Lower lobe of right lung (tissue), 2 donors: ENCODE measurements around the gene RPL15. TPM values are rescaled to one million over a fixed set of nuclear protein-coding genes. Genes with fewer than 3 reads are reported as not detected.

Source experiments
- ATAC-seq, 2 donors: fragments of 200-7000 bp; cut with Tn5 transposase; one replicate each; pipeline ENCODE4 v1.9.1; 2020 to 2022; ENCODE audit warnings: mild to moderate bottlenecking in 2 of 2, moderate library complexity in 2 of 2
- DNase-seq: peaks from one replicate; pipeline ENCODE4 v3.0.0-alpha.2; 2020
- H3K27ac ChIP-seq: fragments of 200-600 bp; one replicate; pipeline ENCODE4 v1.8.0; 2022
- H3K27me3 ChIP-seq: fragments of 200-600 bp; one replicate; pipeline ENCODE4 v1.8.0; 2022; ENCODE audit warnings: low read depth
- H3K36me3 ChIP-seq: fragments of 200-600 bp; one replicate; pipeline ENCODE4 v1.8.0; 2022; ENCODE audit warnings: mild to moderate bottlenecking
- H3K4me1 ChIP-seq: fragments of 200-600 bp; one replicate; pipeline ENCODE4 v1.8.0; 2022
- H3K4me3 ChIP-seq: fragments of 200-600 bp; one replicate; pipeline ENCODE4 v1.8.0; 2022; ENCODE audit warnings: mild to moderate bottlenecking
- H3K9me3 ChIP-seq: fragments of 200-600 bp; one replicate; pipeline ENCODE4 v1.8.0; 2022
- intact Hi-C: fragments of 100-400 bp; cut with DNase I; formaldehyde crosslinking; loops from one replicate; pipeline ENCODE4 v1.11.0; 2022
- total RNA-seq: library from RNA; stranded (reverse); fragmentation: NEBNext Ultra II Directional; extraction: Animal tissue kit (Norgen Biotek cat#: 25700); gene quantifications from one replicate; pipeline ENCODE4 v1.2.1, GENCODE V29; 2021
- TF ChIP-seq, protein P1 (sequence below): fragments of 200-600 bp; IDR thresholded peaks from one replicate; pipeline ENCODE4 v1.8.0; 2022; ENCODE audit warnings: antibody characterized with exemption, mild to moderate bottlenecking
- donor health status: DM: no; HTN: yes; CAD: no; lungs with severe emphysema.

RPL15 gene
- total RNA-seq, 1 donor from 2014 or later, result 1,413 TPM

DNA sequence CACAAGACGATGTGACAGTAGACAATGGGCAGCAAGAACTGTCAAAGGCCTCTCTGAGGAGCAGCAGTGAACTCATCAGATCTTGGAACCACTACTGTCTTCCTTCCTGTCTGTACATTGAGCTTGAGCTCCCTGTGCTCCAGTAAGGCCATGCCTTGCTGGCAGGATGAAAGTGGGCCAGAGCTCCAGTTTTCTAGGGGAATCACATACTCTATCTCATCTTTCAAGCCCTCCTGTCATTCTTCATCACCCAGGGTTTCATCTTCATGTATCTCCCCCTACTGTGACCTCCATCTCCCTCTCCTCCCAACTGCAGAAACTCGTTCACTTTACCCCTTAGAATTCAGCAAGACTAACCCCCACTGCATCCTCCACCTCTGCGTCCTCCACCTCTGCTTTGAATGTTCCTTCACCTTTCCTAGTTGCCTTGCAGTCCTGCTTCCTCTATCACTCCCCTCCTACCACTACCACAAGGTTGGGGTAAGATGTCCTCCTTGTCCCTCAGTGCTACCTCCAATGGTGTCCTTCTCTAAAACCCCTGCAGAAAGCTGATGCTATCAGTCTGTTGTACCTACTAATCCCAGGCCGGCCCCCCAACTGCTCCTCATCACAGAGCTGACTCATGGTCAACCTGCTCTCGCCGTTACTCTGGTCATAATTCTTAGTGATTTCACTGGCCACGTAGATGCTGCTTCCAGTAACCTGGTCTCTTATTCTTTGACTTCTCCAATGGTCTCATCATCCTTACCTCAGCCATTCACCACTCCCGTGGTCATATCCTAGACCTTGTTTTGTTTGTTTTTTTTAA, 22.5 kb upstream of the RPL15 start:
- Histone ChIP-seq H3K27me3 (no peaks in the 10 kb centered on the region), H3K27ac (no peak overlapping the region), H3K9me3 (no peaks in the 10 kb centered on the region), H3K4me3 (no peak overlapping the region), H3K4me1 (no peaks in the 10 kb centered on the region), H3K36me3 (peaks cover 31% of the 10 kb centered on the region)
- TF ChIP-seq, protein P1, sequence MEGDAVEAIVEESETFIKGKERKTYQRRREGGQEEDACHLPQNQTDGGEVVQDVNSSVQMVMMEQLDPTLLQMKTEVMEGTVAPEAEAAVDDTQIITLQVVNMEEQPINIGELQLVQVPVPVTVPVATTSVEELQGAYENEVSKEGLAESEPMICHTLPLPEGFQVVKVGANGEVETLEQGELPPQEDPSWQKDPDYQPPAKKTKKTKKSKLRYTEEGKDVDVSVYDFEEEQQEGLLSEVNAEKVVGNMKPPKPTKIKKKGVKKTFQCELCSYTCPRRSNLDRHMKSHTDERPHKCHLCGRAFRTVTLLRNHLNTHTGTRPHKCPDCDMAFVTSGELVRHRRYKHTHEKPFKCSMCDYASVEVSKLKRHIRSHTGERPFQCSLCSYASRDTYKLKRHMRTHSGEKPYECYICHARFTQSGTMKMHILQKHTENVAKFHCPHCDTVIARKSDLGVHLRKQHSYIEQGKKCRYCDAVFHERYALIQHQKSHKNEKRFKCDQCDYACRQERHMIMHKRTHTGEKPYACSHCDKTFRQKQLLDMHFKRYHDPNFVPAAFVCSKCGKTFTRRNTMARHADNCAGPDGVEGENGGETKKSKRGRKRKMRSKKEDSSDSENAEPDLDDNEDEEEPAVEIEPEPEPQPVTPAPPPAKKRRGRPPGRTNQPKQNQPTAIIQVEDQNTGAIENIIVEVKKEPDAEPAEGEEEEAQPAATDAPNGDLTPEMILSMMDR, result no peak
- intact Hi-C loops, result no loop called here
- DNase-seq (no peak), ATAC-seq (no peak)

DNA sequence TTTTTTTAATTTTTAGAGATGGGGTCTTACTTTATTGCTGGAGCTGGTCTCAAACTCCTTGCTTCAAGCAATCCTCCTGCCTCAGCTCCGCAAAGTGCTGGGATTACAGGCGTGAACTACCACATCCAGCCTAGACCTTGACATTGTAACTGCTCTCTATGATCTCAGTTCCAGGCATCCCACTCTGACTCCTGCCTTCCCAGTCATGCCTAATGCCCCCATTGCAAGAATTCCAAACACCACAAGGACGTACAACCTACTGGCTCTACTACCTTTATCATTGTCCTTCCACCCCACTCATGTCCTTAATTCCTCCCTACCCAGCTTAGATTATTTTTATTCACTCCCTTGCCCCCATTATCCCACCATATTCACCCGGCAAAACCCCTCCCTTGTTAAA, 21.8 kb upstream of the RPL15 start:
- DNase-seq (no peak), ATAC-seq (no peak)
- Histone ChIP-seq H3K9me3 (no peaks in the 10 kb centered on the region), H3K36me3 (peaks cover 34% of the 10 kb centered on the region), H3K27me3 (no peaks in the 10 kb centered on the region), H3K27ac (no peak overlapping the region), H3K4me1 (no peaks in the 10 kb centered on the region), H3K4me3 (no peak overlapping the region)
- intact Hi-C loops, result no loop called here
- TF ChIP-seq, protein P1, result no peak

DNA sequence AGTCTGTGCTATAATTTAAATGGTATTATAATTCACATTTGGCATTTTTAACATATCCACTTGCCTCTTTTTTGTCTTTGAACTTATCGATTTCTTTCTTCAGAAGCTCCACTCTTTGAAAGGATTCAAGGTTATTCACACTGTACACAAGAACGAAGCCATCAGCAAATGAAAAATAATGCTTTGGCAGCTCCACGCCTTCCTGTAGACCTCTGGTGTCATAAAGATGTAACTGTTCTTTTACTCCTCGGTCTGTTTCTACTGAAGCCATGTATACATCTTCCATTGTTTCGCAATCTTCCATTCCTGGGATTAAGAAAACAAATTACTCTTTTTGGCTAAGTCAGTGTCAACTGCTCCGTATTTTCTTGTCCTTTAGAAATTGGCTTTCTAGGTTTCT, 16.2 kb upstream of the RPL15 start:
- TF ChIP-seq, protein P1, result no peak
- DNase-seq, result no peak
- intact Hi-C loops, result no loop called here
- no peak overlapping the region for H3K27ac ChIP-seq
- no peaks in the 10 kb centered on the region for H3K4me1 ChIP-seq
- no peaks in the 10 kb centered on the region for H3K9me3 ChIP-seq
- no peak overlapping the region for H3K4me3 ChIP-seq
- ATAC-seq, result no peak
- H3K27me3 ChIP-seq, result no peaks in the 10 kb centered on the region
- H3K36me3 ChIP-seq, result peaks cover 41% of the 10 kb centered on the region

DNA sequence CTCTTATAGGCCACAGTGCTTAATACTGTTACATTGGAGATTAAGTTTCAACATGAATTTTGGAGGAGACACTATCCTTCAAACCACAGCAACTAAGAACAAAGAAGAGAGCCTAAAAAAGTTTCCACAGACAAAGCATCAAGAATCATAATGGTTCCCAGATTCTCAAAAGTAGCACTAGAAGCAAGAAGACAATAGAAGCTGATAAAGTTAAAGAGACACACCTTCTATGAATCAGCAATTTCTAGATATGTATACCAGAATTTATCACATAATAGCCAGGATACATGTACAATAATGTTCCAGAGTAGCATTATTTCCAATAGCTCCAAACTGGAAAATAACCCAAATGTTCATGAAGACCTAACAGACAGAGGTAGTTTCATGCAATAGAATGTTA, 12.4 kb upstream of the RPL15 start:
- no peak for DNase-seq
- intact Hi-C loops, result no loop called here
- no peak overlapping the region for H3K4me3 ChIP-seq

DNA sequence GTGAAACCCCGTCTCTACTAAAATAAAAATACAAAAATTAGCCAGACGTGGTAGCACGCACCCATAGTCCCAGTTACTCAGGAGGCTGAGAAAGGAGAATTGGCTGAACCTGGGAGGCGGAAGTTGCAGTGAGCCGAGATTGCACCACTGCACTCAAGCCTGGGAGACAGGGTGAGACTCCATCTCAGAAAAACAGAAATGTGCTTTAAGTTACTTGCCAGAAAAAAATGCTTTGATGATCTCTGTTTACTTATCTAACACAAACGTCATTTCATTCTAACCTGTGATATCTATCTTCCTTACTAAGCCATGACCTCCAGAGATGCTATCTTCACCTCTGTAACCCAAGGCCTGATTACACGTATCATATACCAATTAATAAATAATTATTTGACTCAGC, 7.6 kb upstream of the RPL15 start:
- intact Hi-C loops, result no loop called here

More for the DNA sequence above, 12.4 kb upstream of the RPL15 start:
- Histone ChIP-seq H3K27ac (no peak overlapping the region), H3K4me1 (no peaks in the 10 kb centered on the region), H3K27me3 (no peaks in the 10 kb centered on the region), H3K36me3 (peaks cover 31% of the 10 kb centered on the region), H3K9me3 (no peaks in the 10 kb centered on the region)
- ATAC-seq, result no peak
- TF ChIP-seq, protein P1, result no peak

More for the DNA sequence above, 7.6 kb upstream of the RPL15 start:
- TF ChIP-seq, protein P1, result no peak
- H3K4me1 ChIP-seq, result no peaks in the 10 kb centered on the region
- H3K27me3 ChIP-seq, result no peaks in the 10 kb centered on the region
- ATAC-seq (no peak), DNase-seq (no peak)
- no peak overlapping the region for H3K27ac ChIP-seq
- peaks cover 26% of the 10 kb centered on the region for H3K36me3 ChIP-seq
- no peaks in the 10 kb centered on the region for H3K9me3 ChIP-seq
- H3K4me3 ChIP-seq, result no peak overlapping the region
